K562 (cell line): ENCODE data around the gene GRB2. TPM values are rescaled to one million over a fixed set of nuclear protein-coding genes. Genes with fewer than 3 reads are reported as not detected.

ENCODE experiments used
- ARID4B ChIP-seq: sonication (generic); formaldehyde crosslinking; IDR thresholded peaks from 2 replicates; pipeline ENCODE4 v1.8.0; 2022; ENCODE audit warnings: mild to moderate bottlenecking, missing genetic modification reagents
- BRD9 ChIP-seq: fragments of 450-650 bp; IDR thresholded peaks from 2 replicates; pipeline ENCODE4 v1.6.1; 2018; ENCODE audit warnings: low read depth; ENCODE audit not compliant: partially characterized antibody
- BRF1 ChIP-seq: IDR thresholded peaks from 3 replicates; pipeline ENCODE4 v1.6.1; 2011; ENCODE audit warnings: borderline replicate concordance, mild to moderate bottlenecking; ENCODE audit not compliant: insufficient read length; ENCODE audit errors: extremely low read depth
- DPF2 ChIP-seq: fragments of 450-650 bp; IDR thresholded peaks from 2 replicates; pipeline ENCODE4 v1.6.1; 2016
- FOXA1 ChIP-seq: fragments of 450-650 bp; IDR thresholded peaks from 2 replicates; pipeline ENCODE4 v1.6.1; 2016; ENCODE audit warnings: mild to moderate bottlenecking, borderline replicate concordance
- FOXA3 ChIP-seq, 2 experiments: fragments of 450-650 bp in 1 of 2; sonication (generic) in 1 of 2; formaldehyde crosslinking; IDR thresholded peaks in 1 of 2; conservative IDR thresholded peaks in 1 of 2; 2 replicates each; pipeline versions ENCODE4 v1.4.0 to v1.8.0; 2020 to 2022; ENCODE audit warnings: mild to moderate bottlenecking in 2 of 2, missing genetic modification reagents in 1 of 2
- FOXJ2 ChIP-seq: fragments of 200-800 bp; sonication (Bioruptor generic); IDR thresholded peaks from 2 replicates; pipeline ENCODE4 v1.6.1; 2016; ENCODE audit warnings: missing genetic modification characterization, missing compliant biosample characterization
- KAT8 ChIP-seq: fragments of 450-650 bp; IDR thresholded peaks from 2 replicates; pipeline ENCODE4 v1.6.1; 2016; ENCODE audit warnings: low read depth, mild to moderate bottlenecking
- NCOR1 ChIP-seq: fragments of 450-650 bp; IDR thresholded peaks from 2 replicates; pipeline ENCODE4 v1.6.1; 2016; ENCODE audit warnings: mild to moderate bottlenecking, moderate library complexity
- RFX5 ChIP-seq: IDR thresholded peaks from 2 replicates; pipeline ENCODE4 v1.6.1; 2011; ENCODE audit warnings: low read depth, mild to moderate bottlenecking, improper control_type of control experiment, low read length
- TEAD2 ChIP-seq: fragments of 450-650 bp; IDR thresholded peaks from 2 replicates; pipeline ENCODE4 v1.6.1; 2016; ENCODE audit warnings: missing genetic modification characterization, control low read depth, missing compliant biosample characterization
- VEZF1 ChIP-seq: fragments of 200-800 bp; sonication (Bioruptor generic); IDR thresholded peaks from 2 replicates; pipeline ENCODE4 v1.6.1; 2017; ENCODE audit warnings: missing genetic modification characterization, missing compliant biosample characterization
- ZNF263 ChIP-seq: sonication (generic); formaldehyde crosslinking; IDR thresholded peaks from 2 replicates; pipeline ENCODE4 v1.8.0; 2022; ENCODE audit warnings: mild to moderate bottlenecking, missing genetic modification reagents, borderline replicate concordance
- ZNF408 ChIP-seq: fragments of 250-450 bp; sonication (Bioruptor Pico); IDR thresholded peaks from 2 replicates; pipeline ENCODE4 v1.4.0; 2020; ENCODE audit warnings: low read depth, mild to moderate bottlenecking, moderate library complexity
- ZNF586 ChIP-seq: fragments of 450-650 bp; formaldehyde crosslinking; conservative IDR thresholded peaks from 2 replicates; pipeline ENCODE4 v1.4.0; 2020; ENCODE audit warnings: mild to moderate bottlenecking, moderate library complexity
- polyA plus RNA-seq, 8 experiments: library from polyadenylated mRNA; depleted of rRNA in 4 of 8; stranded (reverse) in 5 of 8; unstranded in 3 of 8; fragments of >200 nt; fragmentation: Nextera tagmentation in 2 of 8; fragmentation: Illumina TruSeq in 1 of 8; extraction: Ambion mirVana in 2 of 8; extraction: Trizol in 1 of 8; gene quantifications; 2 replicates each; pipeline versions ENCODE4 v1.2.1 to v1.2.3, GENCODE V29; 2011 to 2014; ENCODE audit warnings: inconsistent platforms in 1 of 8, missing spikeins in 1 of 8
- total RNA-seq, 7 experiments: library from RNA; depleted of rRNA in 6 of 7; stranded (reverse); fragments of >200 nt in 6 of 7; fragmentation: Illumina TruSeq in 2 of 7; extraction: Trizol in 2 of 7; gene quantifications; 2 replicates each; pipeline versions ENCODE4 v1.2.1 to v1.2.3, GENCODE V29; 2011 to 2021; ENCODE audit warnings: low replicate concordance in 1 of 7
- TF ChIP-seq, protein P1 (sequence below), 3 experiments: fragments of 200-800 bp in 1 of 3; fragments of 250-450 bp in 1 of 3; fragments of 450-650 bp in 1 of 3; sonication (Bioruptor Pico) in 1 of 3; sonication (Bioruptor generic) in 1 of 3; formaldehyde crosslinking in 1 of 3; IDR thresholded peaks; 2 replicates each; pipeline versions ENCODE4 v1.6.1 to v1.8.0; 2016 to 2022; ENCODE audit warnings: mild to moderate bottlenecking in 2 of 3, missing genetic modification characterization in 2 of 3, missing compliant biosample characterization in 1 of 3, moderate library complexity in 1 of 3

Gene GRB2
- total and polyA plus RNA-seq, 9 of the 15 experiments (the other 6 are each of a cell fraction or from before 2014, with no cell fraction given) = 57.2 to 136 (median 84.8) TPM

GRCh38 chr17:75289832-75290337 lies 115.6 kb downstream of the GRB2 start (continued):
- TF ChIP-seq FOXA3 (CRISPR knock-in tag; conservative IDR thresholded peaks at IDR 0.05 in 1 of 2, IDR thresholded peaks at IDR 0.05 in 1 of 2) (no peak), ZNF263 (CRISPR knock-in tag) (no peak), BRD9 (peak; percentile 92), RFX5 (no peak), VEZF1 (peak; percentile 65), ZNF408 (CRISPR knock-in tag) (no peak), FOXJ2 (tag) (no peak), TEAD2 (no peak), ZNF586 (CRISPR knock-in tag) (no peak), DPF2 (peak; percentile 79), NCOR1 (no peak), KAT8 (no peak), BRF1 (no peak), ARID4B (CRISPR knock-in tag) (no peak), FOXA1 (no peak)
- TF ChIP-seq, protein P1, sequence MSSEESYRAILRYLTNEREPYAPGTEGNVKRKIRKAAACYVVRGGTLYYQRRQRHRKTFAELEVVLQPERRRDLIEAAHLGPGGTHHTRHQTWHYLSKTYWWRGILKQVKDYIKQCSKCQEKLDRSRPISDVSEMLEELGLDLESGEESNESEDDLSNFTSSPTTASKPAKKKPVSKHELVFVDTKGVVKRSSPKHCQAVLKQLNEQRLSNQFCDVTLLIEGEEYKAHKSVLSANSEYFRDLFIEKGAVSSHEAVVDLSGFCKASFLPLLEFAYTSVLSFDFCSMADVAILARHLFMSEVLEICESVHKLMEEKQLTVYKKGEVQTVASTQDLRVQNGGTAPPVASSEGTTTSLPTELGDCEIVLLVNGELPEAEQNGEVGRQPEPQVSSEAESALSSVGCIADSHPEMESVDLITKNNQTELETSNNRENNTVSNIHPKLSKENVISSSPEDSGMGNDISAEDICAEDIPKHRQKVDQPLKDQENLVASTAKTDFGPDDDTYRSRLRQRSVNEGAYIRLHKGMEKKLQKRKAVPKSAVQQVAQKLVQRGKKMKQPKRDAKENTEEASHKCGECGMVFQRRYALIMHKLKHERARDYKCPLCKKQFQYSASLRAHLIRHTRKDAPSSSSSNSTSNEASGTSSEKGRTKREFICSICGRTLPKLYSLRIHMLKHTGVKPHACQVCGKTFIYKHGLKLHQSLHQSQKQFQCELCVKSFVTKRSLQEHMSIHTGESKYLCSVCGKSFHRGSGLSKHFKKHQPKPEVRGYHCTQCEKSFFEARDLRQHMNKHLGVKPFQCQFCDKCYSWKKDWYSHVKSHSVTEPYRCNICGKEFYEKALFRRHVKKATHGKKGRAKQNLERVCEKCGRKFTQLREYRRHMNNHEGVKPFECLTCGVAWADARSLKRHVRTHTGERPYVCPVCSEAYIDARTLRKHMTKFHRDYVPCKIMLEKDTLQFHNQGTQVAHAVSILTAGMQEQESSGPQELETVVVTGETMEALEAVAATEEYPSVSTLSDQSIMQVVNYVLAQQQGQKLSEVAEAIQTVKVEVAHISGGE (CRISPR knock-in tag; IDR thresholded peaks at IDR 0.05) = peak in 1 of 3 experiments; percentile 63; a peak in 1 of 6 replicates
